SK-N-SH (cell line): ENCODE data around the gene DCUN1D2. TPM values are rescaled to one million over a fixed set of nuclear protein-coding genes. Genes with fewer than 3 reads are reported as not detected.

ENCODE experiments used
- CHD2 ChIP-seq: fragments of 150-350 bp; IDR thresholded peaks from 2 replicates; pipeline ENCODE4 v1.6.1; 2018; ENCODE audit warnings: low read length; ENCODE audit not compliant: partially characterized antibody
- CTCF ChIP-seq: fragments of 200-600 bp; sonication (generic); IDR thresholded peaks from 2 replicates; pipeline ENCODE4 v1.6.1; 2017; ENCODE audit warnings: antibody characterized with exemption, mild to moderate bottlenecking, moderate library complexity
- EP300 ChIP-seq, 2 experiments: IDR thresholded peaks; 2 replicates each; pipeline versions ENCODE4 v1.4.0 to v1.6.1; 2012; ENCODE audit warnings: borderline replicate concordance in 1 of 2, low read depth in 1 of 2, low read length in 1 of 2
- FOSL2 ChIP-seq: IDR thresholded peaks from 2 replicates; pipeline ENCODE4 v1.4.0; 2012; ENCODE audit warnings: low read depth, mild to moderate bottlenecking, moderate library complexity, borderline replicate concordance
- JUND ChIP-seq: IDR thresholded peaks from 2 replicates; pipeline ENCODE4 v1.4.0; 2012
- MAX ChIP-seq: IDR thresholded peaks from 2 replicates; pipeline ENCODE4 v1.4.0; 2012; ENCODE audit warnings: low read depth
- MEF2A ChIP-seq: IDR thresholded peaks from 2 replicates; pipeline ENCODE4 v1.4.0; 2012; ENCODE audit warnings: low read depth, borderline replicate concordance
- NFIC ChIP-seq: IDR thresholded peaks from 2 replicates; pipeline ENCODE4 v1.4.0; 2012; ENCODE audit warnings: borderline replicate concordance
- NRF1 ChIP-seq: IDR thresholded peaks from 2 replicates; pipeline ENCODE4 v1.6.1; 2012; ENCODE audit warnings: low read depth, mild to moderate bottlenecking, low read length
- RCOR1 ChIP-seq: fragments of 150-350 bp; IDR thresholded peaks from 2 replicates; pipeline ENCODE4 v1.6.1; 2017; ENCODE audit warnings: antibody characterized with exemption, low read length
- RFX5 ChIP-seq: IDR thresholded peaks from 2 replicates; pipeline ENCODE4 v1.6.1; 2012; ENCODE audit warnings: mild to moderate bottlenecking, improper control_type of control experiment, low read length
- RXRA ChIP-seq: IDR thresholded peaks from 2 replicates; pipeline ENCODE4 v1.4.0; 2012; ENCODE audit warnings: low read depth, mild to moderate bottlenecking, borderline replicate concordance
- SIN3A ChIP-seq: IDR thresholded peaks from 2 replicates; pipeline ENCODE4 v1.6.1; 2012; ENCODE audit warnings: low read depth, mild to moderate bottlenecking, low read length, moderate library complexity, borderline replicate concordance
- TAF1 ChIP-seq: IDR thresholded peaks from 2 replicates; pipeline ENCODE4 v1.6.1; 2012; ENCODE audit warnings: low read depth, mild to moderate bottlenecking, low read length, moderate library complexity, borderline replicate concordance
- TEAD4 ChIP-seq: IDR thresholded peaks from 2 replicates; pipeline ENCODE4 v1.4.0; 2012; ENCODE audit warnings: mild to moderate bottlenecking, borderline replicate concordance; ENCODE audit not compliant: insufficient read depth
- USF1 ChIP-seq: IDR thresholded peaks from 2 replicates; pipeline ENCODE4 v1.4.0; 2012; ENCODE audit warnings: low read depth, borderline replicate concordance
- USF2 ChIP-seq: fragments of 150-350 bp; IDR thresholded peaks from 2 replicates; pipeline ENCODE4 v1.6.1; 2017; ENCODE audit warnings: antibody characterized with exemption, low read length, low read depth, borderline replicate concordance
- YY1 ChIP-seq: IDR thresholded peaks from 2 replicates; pipeline ENCODE4 v1.4.0; 2012; ENCODE audit warnings: low read depth, mild to moderate bottlenecking
- ZBTB33 ChIP-seq: IDR thresholded peaks from 2 replicates; pipeline ENCODE4 v1.4.0; 2012; ENCODE audit warnings: low read depth, borderline replicate concordance
- polyA plus RNA-seq, 3 experiments: library from polyadenylated mRNA; depleted of rRNA; stranded (reverse); fragments of >200 nt; gene quantifications; 2 replicates each; pipeline ENCODE4 v1.2.3, GENCODE V29; 2012

Gene DCUN1D2
- polyA plus RNA-seq, 1 of the 3 experiments (the other 2 are of a cell fraction) = 11.0 TPM

- TF ChIP-seq ZBTB33 = no peak
- TF ChIP-seq TAF1 = no peak
- peak; percentile 97 for TF ChIP-seq FOSL2
- TF ChIP-seq USF1 = no peak
- TF ChIP-seq MEF2A = no peak
- no peak for TF ChIP-seq RXRA
- TF ChIP-seq NRF1 = no peak
- no peak for TF ChIP-seq SIN3A
- TF ChIP-seq EP300 (IDR thresholded peaks at IDR 0.05; ENCODE audit: borderline replicate concordance in 1 of 2, low read depth in 1 of 2, low read length in 1 of 2) = peak in 1 of 2 experiments; percentile 72; a peak in 1 of 4 replicates
- peak; percentile 87 for TF ChIP-seq MAX
- no peak for TF ChIP-seq RFX5
- TF ChIP-seq TEAD4 = peak; percentile 59; the same call in 1 of the 2 replicates
- no peak for TF ChIP-seq RCOR1
- TF ChIP-seq CHD2 = no peak
- no peak for TF ChIP-seq YY1
- peak; percentile 98 for TF ChIP-seq JUND
- TF ChIP-seq NFIC = peak; percentile 33; the same call in 1 of the 2 replicates
- TF ChIP-seq USF2 = no peak
- TF ChIP-seq CTCF = no peak
Measured at GRCh38 chr13:113493315-113493951, 2.9 kb upstream of the DCUN1D2 start (continued).
